ENCODE results near the gene TOP3B. TPM values are rescaled to one million over a fixed set of nuclear protein-coding genes. Genes with fewer than 3 reads are reported as not detected.

TOP3B gene
- total RNA-seq, 1 donor from 2014 or later: 29.6 TPM

DNA sequence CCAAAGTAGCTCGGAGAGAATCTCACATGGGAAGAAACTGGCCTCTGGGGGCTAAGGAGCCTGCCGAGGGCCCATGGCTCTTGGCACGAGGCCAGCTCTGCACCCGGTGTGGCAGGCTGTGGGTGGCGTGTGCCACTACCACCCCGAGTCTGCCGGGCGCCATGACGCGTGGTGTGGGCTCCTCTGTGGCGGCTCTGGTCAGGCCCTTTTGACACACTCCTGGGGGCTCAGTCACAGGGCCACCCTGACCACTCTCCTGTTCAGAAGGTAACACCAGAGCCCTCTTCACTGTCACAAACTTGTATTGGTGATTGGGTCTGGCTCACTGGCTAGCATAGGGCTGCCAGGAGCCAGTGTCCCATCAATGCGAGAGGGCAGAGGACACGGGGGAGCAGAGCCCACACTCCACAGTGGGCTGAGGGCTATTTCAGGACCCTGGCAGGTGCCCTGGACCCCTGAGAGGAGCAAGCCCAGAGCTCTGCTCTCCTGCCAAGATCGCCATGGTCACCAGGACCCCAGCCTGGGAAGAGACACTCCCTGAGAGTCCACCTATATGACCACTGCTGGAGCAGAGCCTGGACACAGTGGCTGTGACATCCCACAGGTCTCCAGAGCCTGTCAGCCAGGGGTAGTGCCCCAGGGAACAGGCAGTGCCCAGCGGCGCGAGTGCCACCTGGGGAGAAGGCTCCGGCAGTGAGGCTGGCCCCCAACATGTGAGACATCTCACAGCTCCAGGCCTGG is 21.3 kb downstream of the TOP3B start:
- no peak for DNase-seq

DNA sequence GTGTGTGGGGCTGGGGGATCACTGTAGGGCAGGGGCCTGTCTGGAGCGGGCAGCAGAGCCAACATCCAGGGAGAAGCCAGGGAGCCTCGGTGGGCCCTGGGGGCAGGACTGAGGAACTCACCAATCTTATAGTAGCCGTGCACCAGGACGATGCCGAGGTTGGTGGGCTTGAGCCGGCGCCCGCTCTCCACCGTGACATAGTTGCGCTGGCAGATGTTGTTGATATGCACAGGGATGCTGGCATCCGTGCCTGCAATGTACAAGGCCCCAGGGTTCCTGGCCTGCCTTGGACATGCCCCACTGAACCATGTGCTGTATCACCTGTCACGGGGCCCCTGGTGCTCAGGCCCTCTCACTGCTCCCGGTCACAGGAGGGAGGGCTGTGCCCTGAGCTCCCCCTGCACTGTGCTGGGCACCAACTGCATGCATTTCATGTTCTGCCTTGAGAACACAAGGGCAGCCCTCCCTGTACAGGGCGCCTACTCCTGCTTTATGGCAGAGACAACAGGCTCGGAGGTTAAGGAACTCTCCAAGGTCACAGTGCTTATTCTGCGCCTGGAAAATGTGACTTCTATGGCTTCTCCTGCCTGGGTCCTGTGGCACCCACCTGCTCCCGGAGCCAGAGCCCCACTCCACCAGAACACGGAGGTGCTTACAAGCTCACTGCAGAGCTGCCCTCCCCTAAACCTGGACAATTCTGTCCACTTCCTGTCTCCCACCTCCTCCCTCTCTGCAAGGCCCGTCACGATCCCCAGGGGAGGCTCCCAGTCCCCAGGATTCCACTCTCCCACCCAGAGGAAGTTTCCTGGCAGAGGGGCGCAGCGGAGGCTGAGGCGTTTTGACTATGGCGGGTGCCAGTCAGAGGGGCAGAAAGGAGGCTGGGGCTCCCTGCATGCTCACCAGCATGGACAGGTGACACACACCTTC is 22.1 kb downstream of the TOP3B start:
- no peak for DNase-seq

DNA sequence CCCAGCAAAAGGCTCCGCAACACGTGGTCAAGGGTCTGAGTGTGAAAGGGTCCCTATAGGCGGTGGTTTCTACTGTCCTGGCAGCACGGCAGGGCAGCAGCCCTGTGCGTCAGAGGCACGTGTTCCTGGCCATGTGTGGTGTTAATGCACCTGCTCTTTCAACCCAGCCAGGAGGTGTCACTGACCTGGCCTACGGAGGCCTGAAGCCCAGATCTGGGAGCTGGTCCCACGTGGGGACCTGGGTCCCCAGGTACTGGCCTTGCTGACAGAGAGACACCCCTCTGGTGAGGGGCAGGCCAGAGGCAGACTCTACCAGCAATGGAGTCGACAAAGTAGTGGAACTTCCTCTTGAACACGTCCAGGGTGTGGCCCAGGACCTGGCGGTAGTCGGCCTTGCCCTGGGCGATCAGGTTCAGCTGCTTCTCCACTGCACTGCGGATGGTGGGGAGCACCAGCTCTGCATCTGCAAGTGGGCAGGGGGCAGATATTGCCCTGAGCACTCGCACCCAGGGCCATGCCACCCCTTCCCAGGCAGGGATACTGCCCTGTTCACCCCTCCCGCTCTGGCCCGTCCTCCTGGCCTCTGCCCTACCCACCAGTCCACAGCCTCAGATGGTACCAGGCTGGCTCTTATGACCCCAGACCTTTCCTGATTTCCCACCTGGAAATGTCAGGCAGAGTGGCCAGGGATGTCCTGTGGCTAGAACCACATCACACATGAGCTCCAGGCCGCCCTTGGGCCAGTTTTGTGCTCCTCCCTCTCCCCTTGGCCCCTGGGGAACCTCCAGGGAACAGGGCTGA is 23.1 kb downstream of the TOP3B start:
- no peak for DNase-seq

DNA sequence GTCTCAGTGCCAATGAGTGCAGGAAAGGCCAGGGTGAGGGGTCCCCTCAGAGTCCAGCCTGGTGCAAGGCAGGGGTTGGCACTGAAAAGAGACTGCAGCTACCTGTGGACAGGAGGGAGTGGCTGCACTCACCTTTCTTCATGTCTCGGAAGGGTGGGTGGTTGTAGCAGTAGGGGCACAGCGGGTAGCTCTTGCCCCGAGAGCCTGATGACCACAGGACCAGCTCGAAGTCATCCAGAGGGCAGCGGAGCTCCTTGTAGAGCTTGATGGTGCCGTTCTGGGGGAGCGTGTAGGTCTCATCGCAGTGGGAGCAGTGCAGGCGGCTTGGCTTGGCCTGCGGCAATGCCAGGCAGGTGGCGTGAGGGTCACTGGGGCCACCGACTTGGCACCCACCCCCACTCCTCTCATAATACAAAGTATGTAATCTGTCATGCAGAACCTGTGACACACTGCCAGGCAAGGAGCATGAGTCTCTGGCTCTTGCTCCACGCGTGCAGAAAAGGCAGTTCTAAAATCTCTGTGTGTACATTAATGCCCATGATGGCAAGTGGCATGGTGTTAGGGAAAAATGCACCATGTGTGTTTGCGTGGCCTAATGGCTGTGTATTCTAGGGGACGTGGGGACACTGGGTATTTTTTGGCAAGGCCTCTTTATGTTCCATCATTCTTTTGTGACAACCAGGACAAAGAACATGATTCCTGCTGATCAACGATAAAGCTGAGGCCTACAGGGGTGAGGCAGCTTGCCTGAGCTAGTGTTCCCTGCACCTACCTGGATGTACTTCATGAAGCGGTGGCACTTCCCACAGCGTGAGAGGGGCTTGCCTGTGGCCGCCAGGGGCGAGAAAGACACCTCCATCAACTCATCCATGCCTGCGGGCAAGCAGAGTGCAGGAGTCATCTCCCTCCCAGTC is 24.0 kb downstream of the TOP3B start:
- no peak for DNase-seq

- DNase-seq: peak; percentile 79
Measured at GRCh38 chr22:21952586-21953571, 29.7 kb downstream of the TOP3B start, which contains the start of gene PPM1F. TSS of gene PPM1F (minus strand) at chr22:21952848. CDS start at chr22:21946048, 6,800 bp downstream.

DNA sequence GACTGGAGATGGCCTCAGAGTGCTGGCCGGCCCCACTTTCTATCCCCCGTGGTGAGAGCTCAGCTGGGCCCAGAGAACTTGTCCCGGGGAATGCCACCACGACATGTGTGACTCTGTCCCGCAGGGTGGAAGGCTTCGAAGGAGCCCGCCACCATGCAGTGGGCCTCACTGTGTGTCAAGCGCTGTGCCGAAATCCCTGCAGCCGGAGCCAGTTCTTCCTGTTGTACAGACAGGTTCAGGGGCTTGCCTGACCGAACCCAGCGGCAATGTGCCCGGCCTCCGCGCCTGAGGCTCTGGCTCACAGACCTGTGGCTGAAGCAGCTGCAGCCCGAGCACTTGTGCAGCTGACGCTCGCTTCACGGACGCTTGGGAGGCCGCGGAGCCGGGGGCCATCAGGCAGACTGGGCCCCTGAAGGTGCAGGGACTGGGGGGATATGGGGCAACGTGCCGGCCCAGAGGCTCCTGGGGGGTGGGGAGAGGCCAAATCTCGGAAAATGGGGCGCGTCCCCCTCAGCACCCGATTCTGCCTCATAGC is 30.6 kb downstream of the TOP3B start:
- DNase-seq: peak; percentile 61

DNA sequence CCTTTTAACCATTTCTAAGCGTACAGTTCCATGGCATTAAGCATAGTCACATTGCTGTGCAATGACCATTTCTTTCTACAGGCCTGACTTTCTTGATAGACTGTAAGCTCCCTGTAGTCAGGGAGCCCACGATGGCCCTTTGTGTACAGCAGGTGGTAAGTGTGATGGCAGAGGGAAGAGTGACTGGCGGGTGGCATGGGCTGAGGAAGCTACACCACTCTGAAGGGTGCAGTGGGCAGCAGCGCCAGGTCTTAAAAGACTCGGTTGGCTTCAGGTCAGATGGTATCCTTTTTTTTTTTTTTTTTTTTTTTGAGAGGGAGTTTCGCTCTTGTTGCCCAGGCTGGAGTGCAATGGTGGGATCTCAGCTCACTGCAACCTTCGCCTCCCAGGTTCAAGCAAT is 31.5 kb downstream of the TOP3B start:
- DNase-seq: no peak

GRCh38 chr22:21949948-21950347 is 32.6 kb downstream of the TOP3B start:
- DNase-seq: no peak

- no peak for DNase-seq
Measured at GRCh38 chr22:21949569-21949918, 33.0 kb downstream of the TOP3B start.

- peak; percentile 60 for DNase-seq
Measured at GRCh38 chr22:21948824-21949568, 33.6 kb downstream of the TOP3B start.

DNA sequence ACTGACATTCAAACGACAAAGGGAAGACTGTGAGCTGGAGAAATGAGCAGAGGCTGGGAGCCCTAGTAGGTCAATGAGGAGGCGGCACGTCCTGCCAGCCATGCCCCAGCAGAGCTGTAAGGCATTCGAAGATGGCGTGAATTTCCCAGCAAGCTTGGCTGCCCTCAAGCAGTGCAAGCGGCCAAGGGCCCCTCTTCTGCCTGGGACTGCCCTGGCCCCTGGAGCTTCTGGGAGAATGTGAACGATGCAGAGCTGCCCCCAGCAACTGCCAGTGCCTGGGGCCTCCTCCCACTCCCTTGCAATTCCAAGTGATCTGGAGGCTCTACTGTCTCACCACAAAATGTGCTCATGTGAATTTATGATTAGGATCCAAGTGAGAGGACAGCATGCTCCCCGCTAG is 34.2 kb downstream of the TOP3B start:
- DNase-seq: no peak

DNA sequence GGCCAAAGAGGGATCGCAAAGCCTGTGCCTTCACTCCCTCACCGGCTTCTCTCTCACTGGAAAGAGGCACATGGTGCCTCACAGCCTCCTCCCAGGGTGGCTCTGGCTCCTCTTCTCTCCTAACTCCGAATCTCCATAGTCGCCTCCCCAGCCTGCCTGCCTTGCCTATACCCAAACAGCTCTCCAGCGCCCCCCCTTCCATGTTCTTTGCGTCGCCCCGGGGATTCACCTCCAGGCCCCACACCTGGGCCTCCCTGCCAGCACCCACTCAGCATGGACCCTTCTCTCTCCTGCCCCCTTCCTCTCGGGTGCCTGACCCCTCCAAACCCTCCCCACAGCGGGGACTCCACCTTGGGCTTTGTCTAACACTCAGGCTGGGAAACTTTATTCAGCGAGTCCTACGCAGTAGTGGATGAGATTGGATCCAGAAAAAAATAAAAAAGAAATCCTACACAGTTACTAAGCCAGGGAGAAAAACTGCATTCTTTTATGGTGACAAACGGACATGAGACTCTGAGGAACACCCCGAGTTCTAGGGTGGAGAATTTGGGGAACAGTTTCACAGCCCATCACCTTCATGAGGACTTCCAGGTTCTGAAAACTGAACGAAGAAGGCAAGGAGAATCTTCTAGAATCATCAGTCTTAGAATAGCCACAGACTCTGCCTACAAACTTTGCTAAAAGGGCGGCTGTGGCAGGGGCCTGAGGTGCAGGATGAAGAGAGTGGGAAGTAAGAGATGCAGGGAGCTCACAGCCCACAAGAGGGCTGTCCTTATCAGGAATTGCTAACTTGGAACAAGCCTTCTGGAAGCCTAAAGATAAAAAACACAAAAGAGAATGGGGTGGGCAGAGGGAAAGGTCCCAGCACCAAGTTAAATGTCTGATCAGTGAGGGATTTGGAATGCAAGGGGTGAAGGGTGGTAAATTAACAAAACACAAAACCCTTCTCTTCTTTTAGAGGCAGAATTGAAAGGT is 35.3 kb downstream of the TOP3B start:
- DNase-seq: peak; percentile 71

- DNase-seq: no peak
Measured at GRCh38 chr22:21946262-21946925, 36.2 kb downstream of the TOP3B start.

GRCh38 chr22:21945453-21946261 is 36.9 kb downstream of the TOP3B start:
- no peak for DNase-seq

DNA sequence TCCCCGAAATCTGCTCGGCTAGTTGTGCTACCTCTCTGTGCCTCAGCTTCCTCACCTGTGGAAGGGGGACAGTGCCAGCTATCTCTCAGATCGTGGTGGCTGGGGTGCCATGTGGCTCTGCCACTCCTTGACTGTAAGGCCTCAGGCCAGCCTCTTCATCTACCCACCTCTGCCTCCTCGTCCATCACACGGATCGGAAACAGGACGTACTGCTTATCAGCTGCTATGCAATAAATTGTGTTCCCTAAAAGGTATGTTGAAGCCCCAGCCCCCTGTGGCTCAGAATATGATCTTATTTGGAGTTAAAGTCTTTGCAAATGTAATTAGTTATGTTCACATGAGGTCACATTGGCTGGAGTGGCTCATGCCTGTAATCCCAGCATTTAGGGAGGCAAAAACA is 37.7 kb downstream of the TOP3B start:
- no peak for DNase-seq

GRCh38 chr22:21943571-21944448 is 38.8 kb downstream of the TOP3B start:
- DNase-seq: peak; percentile 55

All from dermis blood vessel endothelial cell (primary cell).